HUES6 (cell line): ENCODE results near the gene SPRR3.

Experiments used
- H3K27ac ChIP-seq: 2 replicates; pipeline ENCODE4 v1.7.0; 2013; ENCODE audit warnings: low read depth, mild to moderate bottlenecking, low read length, inconsistent platforms
- H3K27me3 ChIP-seq: 2 replicates; pipeline ENCODE4 v1.6.1; 2013; ENCODE audit warnings: low read length; ENCODE audit not compliant: control insufficient read depth, insufficient read depth
- H3K36me3 ChIP-seq: 2 replicates; pipeline ENCODE4 v1.6.1; 2013; ENCODE audit warnings: low read length; ENCODE audit not compliant: control insufficient read depth, insufficient read depth
- H3K4me1 ChIP-seq: 2 replicates; pipeline ENCODE4 v1.6.1; 2013; ENCODE audit warnings: low read length; ENCODE audit not compliant: control insufficient read depth, insufficient read depth
- H3K4me3 ChIP-seq: 2 replicates; pipeline ENCODE4 v1.5.1; 2013; ENCODE audit warnings: low read depth, low read length
- H3K9ac ChIP-seq: one replicate; pipeline ENCODE4 v1.6.1; 2013; ENCODE audit warnings: mild to moderate bottlenecking, low read length
- H3K9me3 ChIP-seq: 2 replicates; pipeline ENCODE4 v1.6.1; 2013; ENCODE audit warnings: low read depth, low read length; ENCODE audit not compliant: control insufficient read depth, insufficient read depth

SPRR3 gene

GRCh38 chr1:153049211-153049610 is 47.7 kb downstream of the SPRR3 start:
- H3K9ac ChIP-seq, result no peak overlapping the region
- H3K36me3 ChIP-seq, result no peaks in the 10 kb centered on the region
- no peaks in the 10 kb centered on the region for H3K27me3 ChIP-seq
- H3K4me1 ChIP-seq, result no peaks in the 10 kb centered on the region
- H3K9me3 ChIP-seq, result 0 out of 2 replicates have a peak, but pooled peaks cover 2% of the 10 kb centered on the region
- H3K27ac ChIP-seq, result no peak overlapping the region
- no peak overlapping the region for H3K4me3 ChIP-seq
